ENCODE measurements around the gene UBE2A. TPM values are rescaled to one million over a fixed set of nuclear protein-coding genes. Genes with fewer than 3 reads are reported as not detected.

UBE2A gene
- total and polyA plus RNA-seq, 3 experiments from 2014 or later, result 50.1 to 70.8 (median 67.7) TPM

GRCh38 chrX:119565107-119565663 lies 9.2 kb upstream of the UBE2A start, which contains the start of gene STEEP1:
TSS of gene STEEP1 (minus strand) at chrX:119565409. CDS start at chrX:119565355, 54 bp downstream.
- Mint-ChIP-seq H3K36me3 (peaks cover 0 to 16% (median 0%) of the 10 kb centered on the region in 3 donors), H3K27ac (peak within 1 kb of the TSS; percentile 90 to 99 (median 96)), H3K9me3 (no peaks in the 10 kb centered on the region), H3K4me3 (peak within 1 kb of the TSS; percentile 93 to 99 (median 95)), H3K4me1 (peaks cover 19 to 33% (median 25%) of the 10 kb centered on the region in 3 donors), H3K27me3 (peaks cover 0 to 6% of the 10 kb centered on the region in 2 donors)
- Histone ChIP-seq H3K9me3 (ENCODE audit: low read length) (no peaks in the 10 kb centered on the region), H3K36me3 (ENCODE audit: insufficient read depth, low read length) (no peaks in the 10 kb centered on the region), H3K4me1 (ENCODE audit: insufficient read depth, low read length) (peaks cover 5% of the 10 kb centered on the region), H3K27me3 (ENCODE audit: insufficient read depth, low read length, poor library complexity, severe bottlenecking) (no peaks in the 10 kb centered on the region), H3K4me3 (ENCODE audit: low read length) (peak within 1 kb of the TSS; percentile 82), H3K27ac (ENCODE audit: low read depth, low read length) (peak within 1 kb of the TSS; percentile 79)
- CTCF ChIA-PET, result interaction anchor here (0.9 to 1.8 kb wide), 2 partner anchors 11 to 164 kb away, joined by 3 to 4 read pairs; no protein-coding TSS in a partner anchor
- DNase-seq, result peak; percentile 72 to 89 (median 79)
- POLR2A ChIA-PET, result interaction anchor here (1.7 kb wide), 1 partner anchor 9 kb away, joined by 10 read pairs; the partner anchor contains the start of gene UBE2A

GRCh38 chrX:119570351-119570835 lies 4.0 kb upstream of the UBE2A start:
- H3K9me3 Mint-ChIP-seq, result no peaks in the 10 kb centered on the region
- Histone ChIP-seq H3K4me1 (ENCODE audit: insufficient read depth, low read length) (peaks cover 8% of the 10 kb centered on the region), H3K4me3 (ENCODE audit: low read length) (no peak overlapping the region), H3K9me3 (ENCODE audit: low read length) (no peaks in the 10 kb centered on the region), H3K36me3 (ENCODE audit: insufficient read depth, low read length) (no peaks in the 10 kb centered on the region), H3K27me3 (ENCODE audit: insufficient read depth, low read length, poor library complexity, severe bottlenecking) (no peaks in the 10 kb centered on the region), H3K27ac (ENCODE audit: low read depth, low read length) (no peak overlapping the region)
- H3K4me3 Mint-ChIP-seq, result no peak overlapping the region
- no peak overlapping the region for H3K27ac Mint-ChIP-seq
- H3K27me3 Mint-ChIP-seq, result peaks cover 0 to 4% of the 10 kb centered on the region in 2 donors
- POLR2A ChIA-PET, result no interaction called here
- DNase-seq, result no peak
- peaks cover 0 to 4% (median 0%) of the 10 kb centered on the region in 3 donors for H3K36me3 Mint-ChIP-seq
- peaks cover 7 to 14% (median 12%) of the 10 kb centered on the region in 3 donors for H3K4me1 Mint-ChIP-seq
- CTCF ChIA-PET, result no interaction called here

DNA sequence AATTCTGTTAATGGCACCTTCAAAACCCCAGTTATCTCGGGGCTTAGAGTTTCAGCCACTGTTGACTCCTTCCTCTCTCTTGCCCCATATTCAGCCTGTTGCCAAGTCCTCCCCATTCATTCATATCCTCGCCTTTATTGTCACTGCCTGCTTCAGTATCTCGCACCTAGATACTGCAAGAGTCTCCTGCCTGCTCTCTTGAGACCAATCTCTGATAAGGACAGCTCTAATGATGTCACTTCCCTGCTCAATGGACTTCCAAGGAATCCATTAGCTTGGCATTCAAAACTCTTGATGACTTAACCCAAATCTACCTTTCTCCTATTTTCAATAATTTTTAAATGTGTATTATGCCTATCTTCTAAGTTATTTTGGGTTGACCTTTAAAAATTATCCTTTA lies 1.1 kb upstream of the UBE2A start:
- ChIA-PET CTCF (no interaction called here), POLR2A (interaction anchor here (0.5 kb wide), 1 partner anchor 123 kb away, joined by 4 read pairs; no protein-coding TSS in a partner anchor)
- no peaks in the 10 kb centered on the region for H3K27me3 ChIP-seq (ENCODE audit: insufficient read depth, low read length, poor library complexity, severe bottlenecking)
- H3K4me3 Mint-ChIP-seq, result peak overlapping the region; percentile 71 to 95 (median 87)
- no peaks in the 10 kb centered on the region for H3K9me3 Mint-ChIP-seq
- DNase-seq, result no peak
- no peak overlapping the region for H3K4me3 ChIP-seq (ENCODE audit: low read length)
- no peaks in the 10 kb centered on the region for H3K9me3 ChIP-seq (ENCODE audit: low read length)
- peak overlapping the region in 4 of 8 donors; percentile 48 to 97 (median 88) for H3K27ac Mint-ChIP-seq
- peaks cover 10 to 31% (median 12%) of the 10 kb centered on the region in 3 donors for H3K4me1 Mint-ChIP-seq
- H3K27me3 Mint-ChIP-seq, result peaks cover 0 to 4% of the 10 kb centered on the region in 2 donors
- no peak overlapping the region for H3K27ac ChIP-seq (ENCODE audit: low read depth, low read length)
- H3K36me3 ChIP-seq (ENCODE audit: insufficient read depth, low read length), result no peaks in the 10 kb centered on the region
- H3K4me1 ChIP-seq (ENCODE audit: insufficient read depth, low read length), result peaks cover 18% of the 10 kb centered on the region
- H3K36me3 Mint-ChIP-seq, result peaks cover 2 to 13% (median 3%) of the 10 kb centered on the region in 3 donors

DNA sequence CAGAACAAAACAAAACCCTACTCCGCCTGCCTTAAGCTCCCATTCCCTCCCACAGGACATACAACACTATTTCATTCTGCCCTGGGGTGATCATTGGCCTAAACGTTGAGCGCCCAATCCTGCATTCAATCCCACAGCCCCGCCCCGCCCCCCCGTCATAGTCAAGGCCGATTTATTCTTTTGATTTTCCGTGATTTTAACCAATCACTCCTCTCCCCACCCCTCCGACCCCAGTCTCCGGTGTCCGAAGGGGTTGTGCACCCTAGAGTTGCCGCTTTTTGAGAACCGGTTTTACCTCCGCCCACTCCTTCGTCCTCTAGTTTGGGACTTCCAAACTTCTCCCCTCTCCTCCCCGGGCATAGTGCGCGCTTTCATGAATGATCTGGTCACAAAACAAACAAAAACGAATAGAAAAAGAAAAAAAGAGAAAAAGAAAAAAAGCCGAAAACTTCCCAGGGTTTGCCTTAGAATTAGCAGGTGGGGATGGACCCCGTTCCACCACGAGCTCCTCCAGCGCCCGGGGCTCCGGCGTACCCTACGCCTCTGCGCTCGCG lies 446 bp upstream of the UBE2A start:
- Mint-ChIP-seq H3K4me1 (peaks cover 11 to 36% (median 15%) of the 10 kb centered on the region in 3 donors), H3K27ac (peak overlapping the region; percentile 84 to 97 (median 89)), H3K4me3 (peak overlapping the region; percentile 84 to 96 (median 88)), H3K27me3 (peaks cover 0 to 4% of the 10 kb centered on the region in 2 donors), H3K36me3 (peaks cover 2 to 16% (median 3%) of the 10 kb centered on the region in 3 donors), H3K9me3 (no peaks in the 10 kb centered on the region)
- H3K4me1 ChIP-seq (ENCODE audit: insufficient read depth, low read length), result peaks cover 18% of the 10 kb centered on the region
- H3K4me3 ChIP-seq (ENCODE audit: low read length), result peak overlapping the region; percentile 54
- no peak for DNase-seq
- CTCF ChIA-PET, result interaction anchor here (1.0 kb wide), 1 partner anchor 156 kb away, joined by 3 read pairs; no protein-coding TSS in a partner anchor
- POLR2A ChIA-PET, result interaction anchor here (0.6 to 2.3 kb wide), 3 partner anchors 9 to 113 kb away, joined by 8 to 20 read pairs (median 10); partner anchors contain the start of genes NKRF and STEEP1
- peak overlapping the region; percentile 76 for H3K27ac ChIP-seq (ENCODE audit: low read depth, low read length)
- no peaks in the 10 kb centered on the region for H3K36me3 ChIP-seq (ENCODE audit: insufficient read depth, low read length)
- no peaks in the 10 kb centered on the region for H3K9me3 ChIP-seq (ENCODE audit: low read length)
- no peaks in the 10 kb centered on the region for H3K27me3 ChIP-seq (ENCODE audit: insufficient read depth, low read length, poor library complexity, severe bottlenecking)

- peaks cover 8 to 48% (median 31%) of the 10 kb centered on the region in 3 donors for H3K4me1 Mint-ChIP-seq
- no peaks in the 10 kb centered on the region for H3K27me3 Mint-ChIP-seq
- H3K4me3 Mint-ChIP-seq, result no peak overlapping the region
- ChIA-PET POLR2A (interaction anchor here (1.0 kb wide), 1 partner anchor 26 kb away, joined by 4 read pairs; no protein-coding TSS in a partner anchor), CTCF (interaction anchor here (1.0 kb wide), 1 partner anchor 9 kb away, joined by 4 read pairs; no protein-coding TSS in a partner anchor)
- H3K9me3 ChIP-seq (ENCODE audit: low read length), result no peaks in the 10 kb centered on the region
- H3K9me3 Mint-ChIP-seq, result no peaks in the 10 kb centered on the region
- no peaks in the 10 kb centered on the region for H3K36me3 ChIP-seq (ENCODE audit: insufficient read depth, low read length)
- H3K27ac Mint-ChIP-seq, result no peak overlapping the region
- H3K36me3 Mint-ChIP-seq, result peaks cover 2 to 22% (median 3%) of the 10 kb centered on the region in 3 donors
- peaks cover 13% of the 10 kb centered on the region for H3K4me1 ChIP-seq (ENCODE audit: insufficient read depth, low read length)
- no peak for DNase-seq
- no peak overlapping the region for H3K27ac ChIP-seq (ENCODE audit: low read depth, low read length)
- H3K4me3 ChIP-seq (ENCODE audit: low read length), result no peak overlapping the region
- H3K27me3 ChIP-seq (ENCODE audit: insufficient read depth, low read length, poor library complexity, severe bottlenecking), result no peaks in the 10 kb centered on the region
Observed at GRCh38 chrX:119579414-119579813, 5.1 kb downstream of the UBE2A start.

- Histone ChIP-seq H3K27me3 (ENCODE audit: insufficient read depth, low read length, poor library complexity, severe bottlenecking) (no peaks in the 10 kb centered on the region), H3K9me3 (ENCODE audit: low read length) (no peaks in the 10 kb centered on the region), H3K27ac (ENCODE audit: low read depth, low read length) (no peak overlapping the region), H3K4me3 (ENCODE audit: low read length) (no peak overlapping the region), H3K36me3 (ENCODE audit: insufficient read depth, low read length) (no peaks in the 10 kb centered on the region), H3K4me1 (ENCODE audit: insufficient read depth, low read length) (no peaks in the 10 kb centered on the region)
- no peaks in the 10 kb centered on the region for H3K27me3 Mint-ChIP-seq
- peak overlapping the region in 5 of 8 donors; percentile 1 to 78 (median 44) for H3K27ac Mint-ChIP-seq
- ChIA-PET CTCF (interaction anchor here (1.4 kb wide), 1 partner anchor 101 kb away, joined by 3 read pairs; no protein-coding TSS in a partner anchor), POLR2A (no interaction called here)
- H3K36me3 Mint-ChIP-seq, result peaks cover 0 to 17% (median 1%) of the 10 kb centered on the region in 3 donors
- DNase-seq, result no peak
- no peak overlapping the region for H3K4me3 Mint-ChIP-seq
- peaks cover 4 to 28% (median 26%) of the 10 kb centered on the region in 3 donors for H3K4me1 Mint-ChIP-seq
- no peaks in the 10 kb centered on the region for H3K9me3 Mint-ChIP-seq
Observed at GRCh38 chrX:119583431-119584059, 9.2 kb downstream of the UBE2A start.

DNA sequence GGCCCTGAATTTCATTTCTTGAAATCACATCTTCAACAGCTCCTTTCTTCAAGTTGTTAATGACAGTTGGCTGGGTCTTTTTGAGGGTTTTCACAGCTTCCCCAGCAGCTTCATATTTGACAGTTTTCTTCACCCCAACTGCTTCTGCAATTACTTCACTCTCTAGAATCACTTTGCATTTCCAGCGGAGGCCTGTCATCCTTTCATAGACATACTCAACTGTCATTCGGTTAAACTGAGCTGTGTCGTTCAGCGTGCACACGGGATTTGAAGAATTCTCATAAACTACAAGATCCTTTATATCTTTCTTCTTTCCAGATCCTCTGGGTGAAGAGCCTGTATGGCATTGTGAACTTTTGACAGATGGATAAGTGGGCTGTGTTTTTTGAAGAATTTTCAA lies 15.4 kb downstream of the UBE2A start:
- POLR2A ChIA-PET, result interaction anchor here (1.4 kb wide), 1 partner anchor 16 kb away, joined by 3 read pairs; the partner anchor contains the start of gene NKRF
- peaks cover 7 to 12% (median 7%) of the 10 kb centered on the region in 3 donors for H3K4me1 Mint-ChIP-seq

More for the DNA sequence above, 15.4 kb downstream of the UBE2A start:
- Histone ChIP-seq H3K27ac (ENCODE audit: low read depth, low read length) (no peak overlapping the region), H3K36me3 (ENCODE audit: insufficient read depth, low read length) (peaks cover 4% of the 10 kb centered on the region), H3K4me1 (ENCODE audit: insufficient read depth, low read length) (no peaks in the 10 kb centered on the region), H3K4me3 (ENCODE audit: low read length) (no peak overlapping the region), H3K9me3 (ENCODE audit: low read length) (no peaks in the 10 kb centered on the region), H3K27me3 (ENCODE audit: insufficient read depth, low read length, poor library complexity, severe bottlenecking) (no peaks in the 10 kb centered on the region)
- peak overlapping the region in 1 of 8 donors; percentile 39 for H3K27ac Mint-ChIP-seq
- H3K4me3 Mint-ChIP-seq, result no peak overlapping the region
- CTCF ChIA-PET, result no interaction called here
- H3K9me3 Mint-ChIP-seq, result no peaks in the 10 kb centered on the region
- H3K27me3 Mint-ChIP-seq, result no peaks in the 10 kb centered on the region
- H3K36me3 Mint-ChIP-seq, result peaks cover 8 to 58% (median 9%) of the 10 kb centered on the region in 3 donors
- no peak for DNase-seq
